ENCODE results near the gene SYNE3. TPM values are rescaled to one million over a fixed set of nuclear protein-coding genes. Genes with fewer than 3 reads are reported as not detected.

The SYNE3 gene
- total and polyA plus RNA-seq, 4 experiments from 2014 or later: 4.3 to 52.2 (median 28.3) TPM

- Histone ChIP-seq H3K36me3 (ENCODE audit: insufficient read depth, low read length) (peaks cover 7% of the 10 kb centered on the region), H3K27ac (ENCODE audit: low read depth, low read length) (no peak overlapping the region), H3K9me3 (ENCODE audit: control insufficient read depth in 1 of 2, low read length in 2 of 2) (no peaks in the 10 kb centered on the region), H3K4me3 (ENCODE audit: low read length in 2 of 2) (no peak overlapping the region), H3K27me3 (ENCODE audit: insufficient read depth, low read length) (no peaks in the 10 kb centered on the region), H3K4me1 (ENCODE audit: insufficient read depth, low read length) (peaks cover 56% of the 10 kb centered on the region)
- Mint-ChIP-seq H3K4me1 (peaks cover 41 to 82% (median 65%) of the 10 kb centered on the region in 4 donors), H3K27me3 (no peaks in the 10 kb centered on the region), H3K4me3 (peak overlapping the region in 7 of 8 donors; percentile 31 to 73 (median 52)), H3K27ac (peak overlapping the region; percentile 84 to 96 (median 87)), H3K36me3 (peaks cover 24 to 26% of the 10 kb centered on the region in 2 donors), H3K9me3 (peaks cover 0 to 2% (median 0%) of the 10 kb centered on the region in 8 donors)
- intact Hi-C loops (cut with micrococcal nuclease): no loop called here
- DNase-seq: no peak
- CTCF ChIA-PET (ENCODE audit: partially characterized antibody): interaction anchor here (0.7 to 2.6 kb wide), 12 partner anchors 9 to 55 kb away, joined by 3 to 9 read pairs (median 4); partner anchors contain the start of gene SYNE3
- POLR2A ChIA-PET (ENCODE audit: partially characterized antibody): interaction anchor here (0.6 to 2.3 kb wide), 8 partner anchors 9 to 52 kb away, joined by 3 to 14 read pairs (median 9); partner anchors contain the start of genes GLRX5 and SYNE3
Measured at GRCh38 chr14:95496690-95497259, 19.7 kb downstream of the SYNE3 start.

- intact Hi-C loops (cut with micrococcal nuclease): no loop called here
- Histone ChIP-seq H3K4me1 (ENCODE audit: insufficient read depth, low read length) (peaks cover 56% of the 10 kb centered on the region), H3K36me3 (ENCODE audit: insufficient read depth, low read length) (peaks cover 6% of the 10 kb centered on the region), H3K27ac (ENCODE audit: low read depth, low read length) (peak overlapping the region; percentile 50), H3K4me3 (ENCODE audit: low read length in 2 of 2) (no peak overlapping the region), H3K27me3 (ENCODE audit: insufficient read depth, low read length) (no peaks in the 10 kb centered on the region), H3K9me3 (ENCODE audit: control insufficient read depth in 1 of 2, low read length in 2 of 2) (no peaks in the 10 kb centered on the region)
- POLR2A ChIA-PET (ENCODE audit: partially characterized antibody): interaction anchor here (0.6 to 2.3 kb wide), 8 partner anchors 10 to 52 kb away, joined by 3 to 14 read pairs (median 9); partner anchors contain the start of genes GLRX5 and SYNE3
- no peaks in the 10 kb centered on the region for H3K27me3 Mint-ChIP-seq
- peak overlapping the region in 6 of 8 donors; percentile 33 to 73 (median 68) for H3K4me3 Mint-ChIP-seq
- peak in 2 of 5 donors; percentile 43 to 70 for DNase-seq
- peak overlapping the region; percentile 84 to 96 (median 87) for H3K27ac Mint-ChIP-seq
- H3K4me1 Mint-ChIP-seq: peaks cover 39 to 79% (median 64%) of the 10 kb centered on the region in 4 donors
- peaks cover 21 to 22% of the 10 kb centered on the region in 2 donors for H3K36me3 Mint-ChIP-seq
- peaks cover 0 to 2% (median 0%) of the 10 kb centered on the region in 8 donors for H3K9me3 Mint-ChIP-seq
- CTCF ChIA-PET (ENCODE audit: partially characterized antibody): interaction anchor here (0.7 to 2.6 kb wide), 11 partner anchors 9 to 54 kb away, joined by 3 to 9 read pairs (median 4); partner anchors contain the start of gene SYNE3
Measured at GRCh38 chr14:95496111-95496681, 20.3 kb downstream of the SYNE3 start.

GRCh38 chr14:95495538-95496025, 20.9 kb downstream of the SYNE3 start:
- Histone ChIP-seq H3K4me1 (ENCODE audit: insufficient read depth, low read length) (peaks cover 61% of the 10 kb centered on the region), H3K4me3 (ENCODE audit: low read length in 2 of 2) (no peak overlapping the region), H3K36me3 (ENCODE audit: insufficient read depth, low read length) (no peaks in the 10 kb centered on the region), H3K27me3 (ENCODE audit: insufficient read depth, low read length) (no peaks in the 10 kb centered on the region), H3K9me3 (ENCODE audit: control insufficient read depth in 1 of 2, low read length in 2 of 2) (no peaks in the 10 kb centered on the region), H3K27ac (ENCODE audit: low read depth, low read length) (peak overlapping the region; percentile 50)
- Mint-ChIP-seq H3K4me1 (peaks cover 37 to 79% (median 64%) of the 10 kb centered on the region in 4 donors), H3K4me3 (peak overlapping the region in 7 of 8 donors; percentile 39 to 73 (median 69)), H3K36me3 (peaks cover 14 to 17% of the 10 kb centered on the region in 2 donors), H3K27me3 (no peaks in the 10 kb centered on the region), H3K27ac (peak overlapping the region; percentile 84 to 96 (median 87)), H3K9me3 (peaks cover 0 to 2% (median 0%) of the 10 kb centered on the region in 8 donors)
- ChIA-PET POLR2A (ENCODE audit: partially characterized antibody) (interaction anchor here (0.7 to 2.3 kb wide), 7 partner anchors 20 to 39 kb away, joined by 5 to 14 read pairs (median 10); partner anchors contain the start of genes GLRX5 and SYNE3), CTCF (ENCODE audit: partially characterized antibody) (interaction anchor here (0.8 to 2.6 kb wide), 7 partner anchors 8 to 32 kb away, joined by 3 to 9 read pairs (median 4); partner anchors contain the start of gene SYNE3)
- DNase-seq: peak in 2 of 5 donors; percentile 18 to 52
- intact Hi-C loops (cut with micrococcal nuclease): no loop called here

GRCh38 chr14:95495076-95495475, 21.4 kb downstream of the SYNE3 start:
- H3K4me3 Mint-ChIP-seq: peak overlapping the region in 7 of 8 donors; percentile 39 to 73 (median 69)
- H3K9me3 ChIP-seq (ENCODE audit: control insufficient read depth in 1 of 2, low read length in 2 of 2): no peaks in the 10 kb centered on the region
- H3K4me1 ChIP-seq (ENCODE audit: insufficient read depth, low read length): peaks cover 66% of the 10 kb centered on the region
- POLR2A ChIA-PET (ENCODE audit: partially characterized antibody): interaction anchor here (0.7 to 2.3 kb wide), 3 partner anchors 21 to 53 kb away, joined by 4 to 14 read pairs (median 5); no protein-coding TSS in a partner anchor
- intact Hi-C loops (cut with micrococcal nuclease): no loop called here
- H3K27ac Mint-ChIP-seq: peak overlapping the region; percentile 84 to 96 (median 87)
- H3K27me3 Mint-ChIP-seq: no peaks in the 10 kb centered on the region
- no peak for DNase-seq
- peaks cover 36 to 82% (median 64%) of the 10 kb centered on the region in 4 donors for H3K4me1 Mint-ChIP-seq
- H3K9me3 Mint-ChIP-seq: peaks cover 0 to 2% (median 0%) of the 10 kb centered on the region in 8 donors
- H3K27me3 ChIP-seq (ENCODE audit: insufficient read depth, low read length): no peaks in the 10 kb centered on the region
- CTCF ChIA-PET (ENCODE audit: partially characterized antibody): interaction anchor here (0.8 to 2.6 kb wide), 2 partner anchors 30 to 33 kb away, joined by 3 to 9 read pairs; no protein-coding TSS in a partner anchor
- H3K4me3 ChIP-seq (ENCODE audit: low read length in 2 of 2): no peak overlapping the region
- H3K36me3 Mint-ChIP-seq: peaks cover 14 to 15% of the 10 kb centered on the region in 2 donors
- H3K27ac ChIP-seq (ENCODE audit: low read depth, low read length): peak overlapping the region; percentile 50
- no peaks in the 10 kb centered on the region for H3K36me3 ChIP-seq (ENCODE audit: insufficient read depth, low read length)

DNA sequence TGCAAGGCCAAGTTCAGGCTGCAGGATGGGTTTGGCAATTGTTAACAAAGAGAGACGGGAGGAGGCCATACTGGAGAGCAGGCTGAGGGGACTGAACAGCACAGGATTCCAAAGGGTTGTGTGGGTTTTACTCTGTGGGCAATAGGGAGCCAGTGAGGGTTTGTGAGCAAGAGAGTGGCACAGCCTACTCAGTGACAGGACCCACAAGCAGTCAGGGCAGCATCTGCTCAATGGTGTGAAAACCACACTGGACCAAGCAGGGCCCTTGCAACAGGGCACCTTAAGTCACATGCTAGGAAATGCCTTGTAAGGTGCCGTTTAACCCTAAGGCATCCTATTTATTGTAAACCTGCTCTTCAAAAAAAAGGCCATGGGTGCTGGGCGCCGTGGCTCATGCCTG, 22.0 kb downstream of the SYNE3 start:
- H3K36me3 ChIP-seq (ENCODE audit: insufficient read depth, low read length): no peaks in the 10 kb centered on the region
- H3K4me1 Mint-ChIP-seq: peaks cover 35 to 81% (median 62%) of the 10 kb centered on the region in 4 donors
- no peak for DNase-seq
- no peak overlapping the region for H3K4me3 ChIP-seq (ENCODE audit: low read length in 2 of 2)
- CTCF ChIA-PET (ENCODE audit: partially characterized antibody): interaction anchor here (0.8 to 3.1 kb wide), 3 partner anchors 30 to 35 kb away, joined by 3 to 12 read pairs (median 7); no protein-coding TSS in a partner anchor
- no peak overlapping the region for H3K27ac ChIP-seq (ENCODE audit: low read depth, low read length)
- peak overlapping the region in 4 of 8 donors; percentile 4 to 33 (median 18) for H3K4me3 Mint-ChIP-seq
- POLR2A ChIA-PET (ENCODE audit: partially characterized antibody): interaction anchor here (1.9 kb wide), 1 partner anchor 52 kb away, joined by 4 read pairs; no protein-coding TSS in a partner anchor
- peaks cover 13% of the 10 kb centered on the region in 2 donors for H3K36me3 Mint-ChIP-seq
- intact Hi-C loops (cut with micrococcal nuclease): no loop called here
- no peaks in the 10 kb centered on the region for H3K27me3 ChIP-seq (ENCODE audit: insufficient read depth, low read length)
- H3K9me3 ChIP-seq (ENCODE audit: control insufficient read depth in 1 of 2, low read length in 2 of 2): no peaks in the 10 kb centered on the region
- peaks cover 69% of the 10 kb centered on the region for H3K4me1 ChIP-seq (ENCODE audit: insufficient read depth, low read length)
- H3K27me3 Mint-ChIP-seq: no peaks in the 10 kb centered on the region
- H3K9me3 Mint-ChIP-seq: peaks cover 0 to 2% (median 0%) of the 10 kb centered on the region in 8 donors
- H3K27ac Mint-ChIP-seq: peak overlapping the region; percentile 62 to 95 (median 75)

- H3K4me3 ChIP-seq (ENCODE audit: low read length in 2 of 2): no peak overlapping the region
- Mint-ChIP-seq H3K36me3 (peaks cover 10 to 11% of the 10 kb centered on the region in 2 donors), H3K4me1 (peaks cover 32 to 77% (median 60%) of the 10 kb centered on the region in 4 donors), H3K4me3 (peak overlapping the region in 4 of 8 donors; percentile 4 to 33 (median 18)), H3K9me3 (peaks cover 0 to 2% (median 0%) of the 10 kb centered on the region in 8 donors), H3K27me3 (no peaks in the 10 kb centered on the region), H3K27ac (peak overlapping the region; percentile 62 to 95 (median 75))
- peaks cover 64% of the 10 kb centered on the region for H3K4me1 ChIP-seq (ENCODE audit: insufficient read depth, low read length)
- intact Hi-C loops (cut with micrococcal nuclease): no loop called here
- no peak overlapping the region for H3K27ac ChIP-seq (ENCODE audit: low read depth, low read length)
- no peak for DNase-seq
- H3K27me3 ChIP-seq (ENCODE audit: insufficient read depth, low read length): no peaks in the 10 kb centered on the region
- H3K36me3 ChIP-seq (ENCODE audit: insufficient read depth, low read length): no peaks in the 10 kb centered on the region
- H3K9me3 ChIP-seq (ENCODE audit: control insufficient read depth in 1 of 2, low read length in 2 of 2): no peaks in the 10 kb centered on the region
- POLR2A ChIA-PET (ENCODE audit: partially characterized antibody): interaction anchor here (1.1 to 1.9 kb wide), 3 partner anchors 24 to 52 kb away, joined by 3 to 4 read pairs (median 4); no protein-coding TSS in a partner anchor
- CTCF ChIA-PET (ENCODE audit: partially characterized antibody): interaction anchor here (0.7 to 3.1 kb wide), 5 partner anchors 29 to 41 kb away, joined by 3 to 12 read pairs (median 3); no protein-coding TSS in a partner anchor
Measured at GRCh38 chr14:95493976-95494375, 22.5 kb downstream of the SYNE3 start.
